ENCODE measurements around the gene PPP1R16B.

The PPP1R16B gene

DNA sequence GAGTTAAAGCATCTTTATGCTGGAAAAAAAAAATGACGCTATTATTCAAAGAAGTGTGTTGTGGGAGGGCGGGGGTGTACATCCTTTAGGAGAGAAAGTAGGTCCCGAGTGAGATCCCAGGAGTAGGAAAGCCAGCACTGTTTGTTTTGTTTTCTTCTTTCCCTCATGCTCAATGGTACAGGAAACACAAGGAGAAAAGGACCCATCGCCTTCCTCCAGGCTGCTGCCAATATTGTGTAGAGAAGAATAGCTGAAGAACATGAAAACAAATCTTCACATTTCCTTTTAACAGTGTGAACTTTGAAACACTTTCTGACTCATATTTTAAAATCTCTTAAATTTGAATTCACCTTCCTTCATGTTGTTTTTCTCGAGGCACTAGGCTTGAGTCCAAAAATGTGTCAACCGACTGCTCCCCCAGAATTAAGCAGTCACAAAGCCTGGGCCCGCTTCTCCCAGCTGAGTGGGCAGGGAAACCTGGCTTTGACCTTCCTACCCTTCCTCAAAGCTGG, 22.3 kb downstream of the PPP1R16B start:
- no peak for DNase-seq (ENCODE audit: low spot score)

GRCh38 chr20:38828514-38829295, 23.2 kb downstream of the PPP1R16B start:
- no peak for DNase-seq (ENCODE audit: low spot score)

DNA sequence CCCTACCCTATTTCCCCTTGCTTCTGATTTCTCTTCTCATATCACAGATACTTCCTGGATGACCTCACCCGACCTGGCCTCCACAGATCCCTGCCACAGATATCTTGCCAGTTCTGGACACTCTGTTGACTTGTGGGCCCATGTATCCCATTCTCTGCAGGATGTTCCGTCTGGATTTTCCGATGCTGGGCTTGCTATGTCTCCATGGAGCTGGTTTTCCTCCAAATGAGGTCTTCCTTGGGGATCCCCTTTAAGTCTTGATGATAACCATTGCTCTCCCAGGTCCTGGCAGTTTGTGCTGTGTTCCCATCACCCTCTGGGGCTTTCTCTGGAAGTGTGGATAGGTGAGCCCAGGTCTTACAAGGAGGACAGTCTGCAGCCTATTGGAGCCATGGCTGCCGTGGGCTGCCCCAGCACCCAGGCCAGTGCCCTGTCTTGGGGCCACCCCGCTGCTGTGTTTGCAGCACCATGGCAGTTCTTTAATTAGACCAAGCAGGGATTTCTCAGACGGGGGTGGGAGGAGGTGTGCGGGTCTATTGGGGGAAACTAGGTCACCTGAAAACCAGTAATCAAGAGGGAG, 23.9 kb downstream of the PPP1R16B start:
- DNase-seq (ENCODE audit: low spot score) = no peak

DNA sequence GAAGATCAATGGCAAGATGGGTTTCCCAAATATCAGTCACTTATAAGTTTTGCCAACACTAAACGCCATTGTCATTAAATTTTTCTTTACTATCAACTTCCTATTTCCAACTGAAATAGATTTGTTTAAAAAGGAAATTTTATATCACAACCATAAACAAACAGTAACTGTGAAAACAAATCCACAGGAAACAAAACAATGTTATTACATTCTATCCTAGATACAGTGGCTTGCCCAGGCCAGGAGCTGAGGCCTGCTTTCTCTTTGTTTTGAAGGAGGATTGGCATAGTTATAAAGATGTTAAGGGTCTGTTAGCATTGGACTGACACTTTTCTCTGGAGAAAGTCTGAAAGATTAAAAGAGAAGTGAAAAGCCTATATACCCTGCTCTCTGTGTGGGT, 24.9 kb downstream of the PPP1R16B start:
- DNase-seq (ENCODE audit: low spot score) = no peak

DNA sequence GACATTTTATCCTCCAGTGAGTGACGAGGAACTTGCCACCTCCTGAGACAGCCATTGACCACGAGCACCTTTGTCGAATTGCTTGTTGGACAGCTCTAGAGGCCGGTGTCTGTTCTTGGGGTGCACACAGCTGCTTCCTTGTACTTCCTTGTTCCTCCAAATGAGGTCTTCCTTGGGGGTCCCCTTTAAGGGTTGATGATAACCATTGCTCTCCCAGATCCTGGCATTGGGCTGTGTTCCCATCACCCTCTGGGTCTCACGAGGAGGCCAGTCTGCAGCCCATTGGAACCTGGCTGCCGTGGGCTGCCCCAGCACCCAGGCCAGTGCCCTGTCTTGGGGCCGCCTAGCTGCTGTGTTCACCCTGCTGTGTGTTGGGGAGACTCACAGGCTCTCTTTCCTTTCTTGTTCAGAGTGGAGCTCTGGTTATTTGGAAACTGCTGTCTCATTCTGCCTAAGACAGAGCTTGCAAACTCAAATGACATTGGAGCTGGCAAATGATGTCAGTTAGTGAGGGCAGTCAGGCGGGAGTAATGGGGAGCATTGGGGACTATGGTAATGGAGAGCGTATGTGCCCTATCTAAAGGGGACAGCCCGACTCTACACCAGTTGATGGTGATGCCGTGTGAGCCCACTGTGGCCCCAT, 25.7 kb downstream of the PPP1R16B start:
- no peak for DNase-seq (ENCODE audit: low spot score)

GRCh38 chr20:38831995-38832620, 26.6 kb downstream of the PPP1R16B start:
- no peak for DNase-seq (ENCODE audit: low spot score)

DNA sequence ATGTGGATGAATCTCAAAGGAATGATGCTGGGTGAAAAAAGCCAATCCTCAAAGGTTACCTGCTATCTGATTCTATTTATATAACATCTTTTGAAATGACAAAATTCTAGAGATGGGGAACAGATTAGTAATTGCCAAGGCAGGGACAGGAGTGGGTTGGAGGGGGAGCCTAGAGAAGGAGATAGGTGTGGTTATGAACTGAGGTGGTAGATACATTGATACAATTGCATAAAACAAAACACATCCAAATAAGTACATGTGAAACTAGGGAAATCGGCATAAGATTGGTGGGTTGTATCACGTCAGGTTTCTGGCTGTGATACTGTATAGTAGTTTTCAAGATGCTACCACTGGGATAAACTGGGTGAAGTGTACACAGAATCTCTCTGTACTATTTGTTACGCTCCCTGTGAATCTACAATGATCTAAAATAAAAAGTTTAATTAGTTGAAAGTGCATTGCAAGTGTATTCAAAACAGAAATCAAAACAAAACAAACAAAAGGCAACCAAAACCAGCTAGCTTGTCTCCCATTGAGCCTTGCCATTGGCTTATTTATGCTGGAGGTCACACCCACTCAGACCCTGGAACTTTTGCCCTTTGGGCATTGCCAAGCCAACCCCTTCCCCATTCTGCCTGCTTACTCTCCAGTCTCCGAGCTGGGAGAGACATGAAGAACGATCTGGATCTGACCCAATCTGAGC, 27.8 kb downstream of the PPP1R16B start:
- no peak for DNase-seq (ENCODE audit: low spot score)

- no peak for DNase-seq (ENCODE audit: low spot score)
Observed at GRCh38 chr20:38833857-38834164, 28.3 kb downstream of the PPP1R16B start.

DNA sequence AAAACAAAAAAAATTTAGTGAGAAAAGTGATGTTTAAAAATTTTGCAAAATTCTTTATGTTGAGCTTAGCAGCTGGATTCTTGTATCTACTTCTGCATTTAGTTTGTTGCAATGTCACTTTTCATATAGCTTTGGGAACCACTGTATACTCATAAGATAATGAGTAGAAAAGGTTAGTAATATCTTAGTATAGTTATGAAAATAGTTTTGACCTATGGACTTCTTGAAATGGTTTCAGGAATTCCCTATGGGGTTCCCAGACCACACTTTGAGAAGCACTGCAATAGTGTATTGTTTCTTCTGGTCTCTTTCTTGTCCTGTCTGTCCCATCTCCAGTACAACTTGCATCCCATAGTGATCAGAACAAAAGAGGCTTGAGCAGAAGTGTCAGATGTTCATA, 29.4 kb downstream of the PPP1R16B start:
- no peak for DNase-seq (ENCODE audit: low spot score)

- DNase-seq (ENCODE audit: low spot score) = no peak
Observed at GRCh38 chr20:38835792-38836191, 30.3 kb downstream of the PPP1R16B start.

DNA sequence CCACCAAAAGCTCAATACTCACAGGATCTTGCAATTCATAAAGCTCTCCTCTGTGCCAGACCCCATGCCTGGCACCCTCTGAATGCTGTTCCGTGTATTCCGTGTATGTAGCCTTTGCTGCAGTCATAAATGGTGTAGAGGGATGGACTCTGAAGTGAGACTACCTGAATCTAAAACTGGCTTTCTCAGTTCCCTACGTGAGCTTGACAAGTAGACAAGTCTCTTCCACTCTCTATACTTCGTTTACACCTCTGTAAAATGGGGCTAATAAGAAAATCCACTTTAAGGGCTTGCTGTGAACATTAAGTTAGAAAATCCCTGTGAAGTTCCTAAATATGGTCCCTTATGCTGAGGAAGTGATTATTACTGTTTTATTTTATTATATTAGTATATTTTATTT, 31.5 kb downstream of the PPP1R16B start:
- no peak for DNase-seq (ENCODE audit: low spot score)

GRCh38 chr20:38838326-38838725, 32.8 kb downstream of the PPP1R16B start:
- DNase-seq (ENCODE audit: low spot score) = no peak

- no peak for DNase-seq (ENCODE audit: low spot score)
Observed at GRCh38 chr20:38839563-38839962, 34.1 kb downstream of the PPP1R16B start.

GRCh38 chr20:38840053-38840893, 34.8 kb downstream of the PPP1R16B start:
- no peak for DNase-seq (ENCODE audit: low spot score)

DNA sequence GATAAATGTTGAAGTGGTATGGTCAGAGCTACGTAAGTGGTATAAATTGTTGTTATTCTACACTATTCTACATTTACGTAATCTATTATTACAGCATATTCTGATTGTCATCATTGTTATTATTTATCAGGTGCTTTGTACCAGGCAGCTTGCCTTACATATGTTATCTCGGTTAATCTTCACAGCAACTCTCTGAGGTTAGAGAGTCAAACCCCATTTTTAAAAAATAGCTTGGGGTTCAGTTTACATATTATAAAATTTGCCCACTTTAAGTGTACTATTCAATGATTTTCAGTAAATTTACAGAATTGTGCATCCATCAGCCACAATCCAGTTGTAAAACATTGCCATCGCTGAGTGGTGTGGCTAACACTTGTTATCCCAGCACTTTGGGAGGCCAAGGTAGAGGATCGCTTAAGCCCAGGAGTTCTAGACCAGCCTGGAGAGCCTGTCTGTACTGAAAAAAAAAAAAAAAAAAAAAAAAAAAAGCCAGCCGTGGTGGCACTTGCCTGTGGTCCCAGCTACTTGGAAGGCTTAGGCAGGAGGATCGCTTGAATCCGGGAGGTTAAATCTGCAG, 35.5 kb downstream of the PPP1R16B start:
- DNase-seq (ENCODE audit: low spot score) = no peak

DNA sequence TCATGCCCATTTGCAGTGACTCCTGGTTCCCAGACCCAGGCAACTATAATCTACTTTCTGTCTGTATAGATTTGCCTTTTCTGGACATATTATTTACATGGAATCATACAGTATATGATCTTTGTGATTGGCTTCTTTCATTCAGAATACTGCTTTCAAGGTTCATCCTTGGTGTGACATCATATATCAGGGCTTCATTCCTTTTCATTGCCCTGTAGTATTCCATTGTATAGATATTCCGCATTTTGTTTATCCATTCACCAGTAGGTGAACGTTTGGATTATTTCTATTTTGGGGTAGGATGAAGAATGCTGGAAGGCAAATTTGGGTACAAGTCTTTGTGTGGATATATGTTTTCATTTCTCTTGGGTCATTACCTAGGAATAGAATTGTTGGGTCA, 36.1 kb downstream of the PPP1R16B start:
- DNase-seq (ENCODE audit: low spot score) = no peak

DNA sequence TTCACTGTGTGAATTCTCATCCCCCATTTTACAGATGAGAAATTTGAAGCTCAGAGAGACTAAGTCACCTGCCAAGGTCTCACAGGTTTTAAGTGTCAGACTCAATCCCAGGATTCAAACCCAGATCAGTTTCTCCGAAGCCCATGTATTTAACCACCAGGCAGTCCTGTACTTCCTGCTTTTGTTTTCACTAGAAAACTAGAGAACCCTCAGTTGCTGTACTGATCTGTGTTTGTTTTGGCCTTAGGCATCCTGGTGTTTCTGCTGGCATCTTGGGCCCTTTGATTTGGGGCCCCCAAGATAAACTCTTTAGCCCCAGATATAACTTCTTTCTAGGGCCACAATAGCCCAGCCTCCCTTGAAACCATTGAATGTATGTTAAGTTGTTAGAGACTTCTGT, 36.5 kb downstream of the PPP1R16B start:
- DNase-seq (ENCODE audit: low spot score) = no peak

GRCh38 chr20:38842558-38842981, 37.1 kb downstream of the PPP1R16B start:
- peak; percentile 40 for DNase-seq (ENCODE audit: low spot score)

DNA sequence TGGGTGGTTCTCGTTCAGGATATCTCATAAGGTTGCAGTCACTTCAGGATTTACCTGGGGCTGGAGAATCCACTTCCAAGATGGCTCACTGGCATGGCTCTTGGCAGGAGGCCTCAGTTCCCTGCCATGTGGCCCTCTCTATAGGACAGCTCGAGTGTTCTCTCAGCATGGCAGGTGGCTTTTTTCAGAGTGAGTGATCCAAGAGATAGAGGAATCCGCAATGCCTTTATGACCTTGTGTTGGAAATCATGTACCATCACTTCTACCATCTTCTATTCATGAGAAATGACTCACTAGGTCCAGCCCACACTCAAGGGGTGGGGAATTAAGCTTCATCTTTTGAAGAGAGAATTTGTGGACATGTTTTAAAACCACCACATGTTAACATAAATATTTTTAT, 37.8 kb downstream of the PPP1R16B start:
- DNase-seq (ENCODE audit: low spot score) = no peak

DNA sequence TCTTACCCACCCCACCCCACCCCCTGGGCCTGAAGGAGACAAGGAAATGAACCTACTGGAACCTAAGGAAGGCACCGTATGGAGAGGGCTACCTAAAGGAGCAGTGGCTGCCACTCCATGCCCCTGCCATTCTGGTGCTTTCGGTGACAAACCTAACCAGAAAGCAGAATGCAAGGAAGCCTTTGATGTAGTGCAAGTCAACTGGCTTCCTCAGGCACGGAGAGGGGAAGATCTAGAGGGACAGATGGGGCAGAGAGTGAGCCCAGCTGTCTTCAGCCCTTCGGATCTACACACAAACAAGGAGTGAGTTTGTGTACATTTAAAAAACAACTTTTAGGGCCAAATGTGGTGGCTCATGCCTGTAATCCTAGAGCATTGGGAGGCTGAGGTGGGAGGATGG, 39.5 kb downstream of the PPP1R16B start:
- DNase-seq (ENCODE audit: low spot score) = no peak

DNA sequence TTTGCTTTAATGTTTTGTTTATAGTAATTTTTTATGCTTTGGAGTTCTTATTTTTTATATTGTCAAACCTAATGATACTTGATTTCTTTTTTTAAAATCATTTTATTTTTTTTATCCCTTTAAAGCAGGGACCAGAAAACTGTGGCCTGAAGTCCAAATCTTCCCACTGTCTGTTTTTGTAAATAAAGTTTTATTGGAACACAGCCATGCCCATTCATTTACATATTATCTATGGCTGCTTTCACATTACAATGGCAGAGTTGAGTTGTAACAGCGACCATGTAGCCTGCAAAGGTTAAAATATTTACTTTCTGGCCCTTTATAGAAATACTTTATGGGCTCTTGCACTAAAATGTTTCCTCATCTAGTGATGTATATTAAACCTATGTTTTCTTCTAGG, 42.3 kb downstream of the PPP1R16B start:
- DNase-seq (ENCODE audit: low spot score) = no peak

All from iPS-NIHi11 (cell line).